CD4-positive, alpha-beta T cell treated with Interleukin-17A for 1 hour (primary cell): Measurements from ENCODE around the gene ZAP70.

Experiments
- DNase-seq: peaks from one replicate; pipeline ENCODE4 v3.0.0-alpha.2; 2020

Gene ZAP70

DNA sequence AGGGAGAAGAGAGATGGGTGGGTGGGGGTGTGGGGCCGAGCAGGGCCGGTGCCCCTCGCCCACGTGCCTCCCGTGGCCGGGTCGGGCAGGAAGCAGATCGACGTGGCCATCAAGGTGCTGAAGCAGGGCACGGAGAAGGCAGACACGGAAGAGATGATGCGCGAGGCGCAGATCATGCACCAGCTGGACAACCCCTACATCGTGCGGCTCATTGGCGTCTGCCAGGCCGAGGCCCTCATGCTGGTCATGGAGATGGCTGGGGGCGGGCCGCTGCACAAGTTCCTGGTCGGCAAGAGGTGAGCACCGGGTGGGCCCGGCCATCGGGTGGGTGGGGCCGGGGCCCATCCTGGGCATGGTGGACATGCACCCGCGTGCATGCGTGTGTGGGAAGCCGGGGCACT lies 21.8 kb downstream of the ZAP70 start:
- no peak for DNase-seq

DNA sequence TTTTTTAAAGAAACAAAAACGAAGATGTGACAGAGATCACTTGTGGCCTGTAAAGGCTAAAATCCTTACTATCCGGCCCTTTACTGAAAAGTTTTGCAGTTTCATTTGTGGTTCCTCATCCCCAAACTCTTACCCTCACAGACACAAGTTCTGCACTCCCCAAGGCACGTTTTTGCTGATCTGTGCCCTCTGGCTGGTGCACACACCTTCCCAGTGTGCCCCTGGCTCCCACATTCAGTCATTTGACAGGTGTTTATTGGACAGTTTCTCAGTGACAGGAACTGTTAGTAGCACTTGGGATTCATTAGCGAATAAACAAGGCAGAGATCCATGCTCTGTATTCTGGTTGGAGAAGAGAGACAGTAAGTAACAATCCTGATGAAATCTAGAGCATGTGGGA lies 22.8 kb downstream of the ZAP70 start:
- no peak for DNase-seq

GRCh38 chr2:97736608-97737330 lies 23.4 kb downstream of the ZAP70 start:
- no peak for DNase-seq

DNA sequence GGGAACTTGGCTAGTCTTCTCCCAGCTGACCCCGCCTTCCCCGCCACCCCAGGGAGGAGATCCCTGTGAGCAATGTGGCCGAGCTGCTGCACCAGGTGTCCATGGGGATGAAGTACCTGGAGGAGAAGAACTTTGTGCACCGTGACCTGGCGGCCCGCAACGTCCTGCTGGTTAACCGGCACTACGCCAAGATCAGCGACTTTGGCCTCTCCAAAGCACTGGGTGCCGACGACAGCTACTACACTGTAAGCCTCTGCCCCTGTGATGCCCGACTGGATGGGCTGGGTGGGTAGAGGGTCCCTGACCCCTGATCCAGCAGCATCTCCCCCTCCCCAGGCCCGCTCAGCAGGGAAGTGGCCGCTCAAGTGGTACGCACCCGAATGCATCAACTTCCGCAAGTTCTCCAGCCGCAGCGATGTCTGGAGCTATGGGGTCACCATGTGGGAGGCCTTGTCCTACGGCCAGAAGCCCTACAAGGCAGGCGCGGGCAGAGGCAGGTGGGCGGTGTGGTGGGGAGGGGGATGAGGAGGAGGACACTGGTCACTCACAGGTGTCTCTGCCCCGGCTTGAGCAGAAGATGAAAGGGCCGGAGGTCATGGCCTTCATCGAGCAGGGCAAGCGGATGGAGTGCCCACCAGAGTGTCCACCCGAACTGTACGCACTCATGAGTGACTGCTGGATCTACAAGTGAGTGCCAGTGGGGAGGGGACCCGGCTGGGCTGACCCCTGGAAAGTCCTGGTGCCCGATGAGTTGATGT lies 24.2 kb downstream of the ZAP70 start:
- DNase-seq = no peak

DNA sequence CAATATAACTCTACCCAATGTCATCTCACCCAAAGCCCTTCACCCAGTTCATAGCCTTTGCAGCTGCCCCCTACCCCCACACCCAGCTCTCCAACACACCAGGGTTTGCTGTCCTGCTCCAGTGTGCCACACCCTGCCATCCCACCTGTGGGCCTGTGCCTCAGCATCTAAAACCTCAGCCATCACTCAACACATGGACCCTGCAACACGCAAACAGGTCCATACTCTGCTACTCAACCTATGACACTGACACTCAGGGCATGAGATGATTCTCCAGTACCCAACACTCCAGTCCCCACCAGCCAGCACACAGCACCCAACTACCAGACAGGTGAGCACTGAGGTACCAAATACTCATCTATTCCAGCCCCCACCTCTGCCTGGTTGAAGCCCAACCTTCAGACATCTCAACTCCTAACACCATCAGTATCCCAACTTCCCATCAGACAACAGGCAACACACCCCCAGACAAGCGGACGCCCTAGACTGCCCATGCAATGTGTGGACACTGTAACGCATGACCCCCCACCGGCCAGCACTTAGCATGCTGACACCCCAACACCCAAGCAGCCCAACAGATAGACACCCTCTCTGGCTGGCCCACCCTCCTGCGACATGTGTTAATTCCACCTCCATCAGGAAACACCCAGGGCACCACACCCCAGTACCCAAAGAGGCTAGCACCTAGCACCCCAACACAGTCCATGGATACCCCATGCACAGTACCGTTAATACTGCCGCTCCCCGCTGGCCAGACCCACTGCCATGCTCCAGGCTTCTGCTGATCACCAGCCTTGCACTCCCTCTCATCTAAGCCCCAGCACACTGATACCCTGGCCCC lies 25.0 kb downstream of the ZAP70 start:
- no peak for DNase-seq

DNA sequence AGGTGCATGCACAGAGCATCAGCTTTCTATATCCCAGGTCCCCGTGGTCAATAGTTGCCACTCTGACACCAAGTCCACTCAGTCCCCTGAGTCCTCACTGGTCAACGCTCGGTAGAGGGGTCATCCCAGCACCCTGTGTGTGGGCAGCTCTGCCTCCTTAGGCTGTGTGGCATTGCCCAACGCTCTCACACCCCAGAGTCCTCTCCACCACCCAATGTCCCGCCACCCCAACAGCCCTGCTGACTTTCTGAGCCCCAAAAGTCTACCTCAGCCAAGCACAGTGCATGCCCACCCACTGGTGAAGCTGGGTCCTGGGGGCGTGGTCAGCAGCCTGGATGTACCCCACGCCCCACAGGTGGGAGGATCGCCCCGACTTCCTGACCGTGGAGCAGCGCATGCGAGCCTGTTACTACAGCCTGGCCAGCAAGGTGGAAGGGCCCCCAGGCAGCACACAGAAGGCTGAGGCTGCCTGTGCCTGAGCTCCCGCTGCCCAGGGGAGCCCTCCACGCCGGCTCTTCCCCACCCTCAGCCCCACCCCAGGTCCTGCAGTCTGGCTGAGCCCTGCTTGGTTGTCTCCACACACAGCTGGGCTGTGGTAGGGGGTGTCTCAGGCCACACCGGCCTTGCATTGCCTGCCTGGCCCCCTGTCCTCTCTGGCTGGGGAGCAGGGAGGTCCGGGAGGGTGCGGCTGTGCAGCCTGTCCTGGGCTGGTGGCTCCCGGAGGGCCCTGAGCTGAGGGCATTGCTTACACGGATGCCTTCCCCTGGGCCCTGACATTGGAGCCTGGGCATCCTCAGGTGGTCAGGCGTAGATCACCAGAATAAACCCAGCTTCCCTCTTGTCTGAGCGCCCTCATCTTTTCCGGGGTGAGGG lies 25.9 kb downstream of the ZAP70 start:
- DNase-seq = no peak

DNA sequence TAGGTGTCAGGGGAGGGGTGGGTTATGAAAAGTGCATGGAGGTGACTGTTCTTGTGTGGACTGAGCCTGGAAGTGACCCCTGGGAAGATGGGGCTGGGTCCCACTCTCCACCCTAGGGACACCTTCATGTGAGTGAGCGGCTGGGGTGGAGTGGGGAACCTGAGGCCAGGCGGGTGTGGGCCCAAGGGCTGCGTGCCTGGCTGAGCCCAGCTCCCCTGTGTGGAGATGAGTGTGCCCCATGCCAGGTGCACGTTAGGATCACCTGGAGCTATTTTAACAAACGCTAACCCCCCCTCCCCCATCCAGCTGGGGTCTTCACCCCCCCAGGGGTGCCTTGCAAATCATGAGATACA lies 26.5 kb downstream of the ZAP70 start:
- no peak for DNase-seq

DNA sequence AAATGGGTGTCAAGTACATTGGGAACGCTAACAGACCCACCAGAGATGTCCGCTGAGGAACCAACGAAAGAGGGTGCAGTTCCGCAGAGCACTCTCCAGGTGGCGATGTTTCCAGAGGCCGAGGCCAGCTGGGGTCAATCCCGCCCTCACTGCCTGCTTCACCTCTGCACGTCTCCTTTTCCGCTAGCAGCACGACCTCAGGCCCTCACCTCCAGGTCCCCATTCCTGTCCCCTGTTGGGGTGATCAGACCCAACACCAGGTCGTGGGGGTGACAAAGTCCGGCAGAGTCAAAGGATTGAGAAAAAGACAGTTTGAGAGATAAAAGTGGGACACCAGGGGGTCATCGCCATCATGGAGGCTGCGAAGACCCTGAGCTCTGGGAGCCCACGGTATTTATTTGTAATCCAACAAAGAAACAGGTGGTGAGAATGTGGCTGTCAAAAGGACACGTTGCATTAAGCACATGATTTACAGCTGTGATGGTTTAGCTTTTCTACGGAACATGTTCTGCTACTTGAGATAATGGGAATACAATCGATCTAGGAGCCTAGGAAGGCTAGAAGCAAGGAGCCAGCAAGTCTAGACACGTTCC lies 27.3 kb downstream of the ZAP70 start:
- peak; percentile 56 for DNase-seq

- no peak for DNase-seq
Measured at GRCh38 chr2:97741251-97741650, 27.9 kb downstream of the ZAP70 start.

- DNase-seq = no peak
Measured at GRCh38 chr2:97741686-97742085, 28.3 kb downstream of the ZAP70 start.

DNA sequence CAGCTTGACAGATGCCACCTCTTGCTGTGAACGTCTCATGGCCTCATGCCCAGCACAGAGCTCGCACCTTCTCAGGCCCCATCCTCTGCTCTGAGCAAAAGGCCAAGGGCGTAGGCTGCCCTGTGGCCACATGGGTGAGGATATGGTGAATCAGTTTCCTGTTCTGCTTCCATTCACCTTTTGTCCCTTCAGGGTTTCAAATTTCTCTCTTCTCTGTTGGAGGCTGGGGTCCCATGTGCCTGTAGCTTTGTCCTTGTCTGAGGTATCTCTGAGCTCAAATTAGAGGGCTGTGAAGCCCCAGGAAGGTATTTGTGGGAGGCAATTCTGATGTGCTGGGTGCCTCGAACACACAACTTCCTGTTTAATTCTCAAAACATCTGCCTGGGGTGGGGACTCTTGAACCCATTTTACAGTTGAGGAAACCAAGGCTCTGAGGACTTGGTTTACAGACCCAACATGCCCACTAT lies 29.0 kb downstream of the ZAP70 start:
- peak; percentile 46 for DNase-seq

DNA sequence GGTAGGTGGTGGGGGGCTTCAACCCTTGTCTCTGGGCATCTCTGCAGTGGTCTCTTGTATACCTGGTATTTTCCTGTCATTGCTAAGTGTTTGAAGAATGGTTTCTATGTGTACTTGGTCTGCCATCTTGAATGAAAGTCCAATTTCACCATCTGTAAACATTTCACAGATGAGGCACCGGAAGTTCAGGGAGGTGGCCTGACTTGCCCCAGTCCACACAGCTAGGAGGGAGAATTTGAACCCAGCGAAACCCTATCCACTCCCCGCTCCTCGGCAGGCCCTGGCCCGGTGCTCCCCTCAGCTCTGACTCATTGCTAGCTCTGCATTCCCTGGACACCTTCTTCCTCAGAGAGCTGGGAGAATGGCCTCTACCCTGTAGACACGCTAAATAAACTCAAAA lies 30.5 kb downstream of the ZAP70 start:
- DNase-seq = no peak

GRCh38 chr2:97745474-97746174 lies 32.2 kb downstream of the ZAP70 start:
- DNase-seq = peak; percentile 61

GRCh38 chr2:97747285-97747684 lies 33.9 kb downstream of the ZAP70 start:
- DNase-seq = peak; percentile 30

DNA sequence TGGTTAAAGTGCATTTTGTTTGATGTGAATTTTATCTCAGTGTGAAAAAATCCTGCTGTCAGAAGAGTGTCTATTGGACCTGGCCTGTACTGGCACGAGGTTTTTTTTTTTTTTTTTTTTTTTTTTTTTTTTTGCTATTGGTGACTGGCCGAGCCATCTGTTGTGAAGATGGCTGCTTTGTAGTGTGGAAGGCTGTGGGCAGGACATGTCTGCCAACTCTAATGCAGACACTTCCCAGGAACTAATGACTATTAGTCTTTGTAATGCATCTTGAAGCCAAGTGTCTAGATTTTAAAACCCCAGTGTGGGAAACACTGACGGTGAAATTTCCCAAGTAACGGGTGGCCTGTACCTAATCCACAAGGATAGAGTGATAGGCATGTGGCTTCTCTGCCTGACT lies 34.3 kb downstream of the ZAP70 start:
- DNase-seq = no peak

DNA sequence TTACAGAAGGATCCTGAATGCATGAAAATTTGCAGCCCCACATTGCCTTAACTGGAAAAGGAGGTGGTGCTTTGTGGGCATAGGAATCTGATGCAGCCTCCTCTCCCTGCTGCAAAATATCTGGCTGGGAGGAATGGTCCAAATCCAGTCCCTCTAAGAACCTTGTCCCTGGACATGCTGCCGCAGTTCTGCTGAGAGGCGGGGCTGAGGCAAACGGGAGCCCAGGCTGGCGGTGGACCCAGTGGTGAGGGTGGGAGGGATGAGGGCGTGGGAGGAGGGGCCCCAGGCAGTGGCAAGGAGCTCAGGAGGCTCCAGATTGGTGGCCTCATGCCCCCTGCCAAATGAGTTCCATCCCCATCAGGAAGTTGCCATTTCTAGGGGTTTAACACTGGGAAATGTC lies 36.2 kb downstream of the ZAP70 start:
- no peak for DNase-seq

DNA sequence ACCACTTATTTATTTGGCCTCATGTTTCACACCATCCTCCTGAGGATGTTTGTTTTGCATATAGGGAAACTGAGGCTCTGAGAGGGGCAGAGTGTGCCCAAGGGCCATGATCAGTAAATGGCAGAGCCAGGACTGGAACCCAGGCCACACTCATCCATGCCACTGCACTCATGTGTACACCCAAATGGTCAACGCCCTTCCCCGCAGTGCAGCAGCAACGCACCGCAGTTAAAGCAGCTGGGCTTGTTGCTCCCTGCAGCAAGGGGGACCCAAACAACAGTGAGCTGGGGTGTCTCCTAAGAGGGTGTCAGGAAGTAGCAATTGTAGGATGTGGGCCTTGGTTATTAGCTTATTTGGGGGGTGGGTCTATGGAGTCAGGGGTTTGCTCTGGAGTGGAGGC lies 36.6 kb downstream of the ZAP70 start:
- no peak for DNase-seq

- no peak for DNase-seq
Measured at GRCh38 chr2:97751752-97752151, 38.4 kb downstream of the ZAP70 start.

GRCh38 chr2:97752342-97753334 lies 39.3 kb downstream of the ZAP70 start:
- DNase-seq = no peak

DNA sequence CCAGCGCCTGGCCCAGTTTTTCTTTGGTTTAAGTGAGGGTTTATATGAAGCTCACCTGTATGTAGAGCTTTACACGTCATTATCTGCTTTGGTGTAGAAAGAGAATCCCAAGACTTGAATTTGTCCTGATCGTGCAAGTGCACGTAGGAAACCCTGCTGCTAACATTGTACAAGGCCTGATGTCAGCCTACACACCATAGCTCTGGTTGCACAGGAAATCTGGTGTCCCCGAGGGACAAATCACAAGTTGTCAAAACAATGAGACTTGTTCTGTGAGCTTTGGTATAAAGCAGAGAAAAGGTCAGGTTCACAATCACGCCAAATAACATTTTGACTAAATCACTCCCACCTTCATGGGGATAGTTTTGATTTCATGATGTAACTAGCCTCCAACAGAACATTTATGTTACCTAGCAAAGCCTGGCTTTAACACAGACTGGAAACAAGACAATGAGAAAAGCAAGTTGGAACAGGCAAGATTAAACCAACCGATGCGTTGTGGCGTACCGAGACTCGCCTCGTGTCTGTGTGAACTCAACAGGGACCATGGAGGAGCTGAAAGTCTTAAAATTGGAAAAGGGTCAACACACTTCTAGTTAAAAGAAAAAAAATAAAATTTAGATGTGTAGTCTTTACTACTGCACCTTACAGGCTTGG lies 41.4 kb downstream of the ZAP70 start:
- DNase-seq = no peak
